Transverse colon (tissue), 4 donors: ENCODE data around the gene RAB9A.

ENCODE experiments used
- POLR2AphosphoS5 ChIP-seq, 3 donors: sonication (generic); formaldehyde crosslinking; IDR thresholded peaks; one replicate each; pipeline ENCODE4 v1.6.1; 2016; ENCODE audit warnings: antibody characterized with exemption in 3 of 3
- TF ChIP-seq, protein P1 (sequence below), 5 experiments: fragments of 200-600 bp in 3 of 5; fragments of 450-650 bp in 2 of 5; sonication (generic) in 3 of 5; IDR thresholded peaks; 1 replicate in 2 of 5; 2 replicates in 3 of 5; pipeline ENCODE4 v1.5.1; 2016 to 2017; ENCODE audit warnings: antibody characterized with exemption in 5 of 5, inconsistent platforms in 3 of 5, mild to moderate bottlenecking in 2 of 5, moderate library complexity in 1 of 5

DNA sequence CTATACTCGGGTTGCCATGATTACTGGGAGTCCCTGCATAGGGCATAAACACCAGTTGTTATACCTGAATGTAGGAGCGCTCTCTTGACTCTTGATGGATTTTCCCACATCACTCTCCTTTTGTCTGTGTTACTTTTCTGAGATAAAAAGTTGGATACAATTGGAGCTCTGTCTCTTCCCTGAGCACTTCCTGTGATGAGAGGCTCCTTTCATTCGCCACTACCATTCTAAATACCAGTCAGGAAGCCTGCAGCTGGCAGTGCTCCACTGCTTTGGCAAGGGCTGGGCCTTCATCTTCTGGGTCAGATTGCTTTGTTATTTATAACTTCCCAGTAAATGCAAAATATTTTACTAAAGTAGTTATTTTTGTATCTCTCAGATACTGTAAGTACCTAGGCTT is 22.1 kb upstream of the RAB9A start:
- TF ChIP-seq, protein P1, sequence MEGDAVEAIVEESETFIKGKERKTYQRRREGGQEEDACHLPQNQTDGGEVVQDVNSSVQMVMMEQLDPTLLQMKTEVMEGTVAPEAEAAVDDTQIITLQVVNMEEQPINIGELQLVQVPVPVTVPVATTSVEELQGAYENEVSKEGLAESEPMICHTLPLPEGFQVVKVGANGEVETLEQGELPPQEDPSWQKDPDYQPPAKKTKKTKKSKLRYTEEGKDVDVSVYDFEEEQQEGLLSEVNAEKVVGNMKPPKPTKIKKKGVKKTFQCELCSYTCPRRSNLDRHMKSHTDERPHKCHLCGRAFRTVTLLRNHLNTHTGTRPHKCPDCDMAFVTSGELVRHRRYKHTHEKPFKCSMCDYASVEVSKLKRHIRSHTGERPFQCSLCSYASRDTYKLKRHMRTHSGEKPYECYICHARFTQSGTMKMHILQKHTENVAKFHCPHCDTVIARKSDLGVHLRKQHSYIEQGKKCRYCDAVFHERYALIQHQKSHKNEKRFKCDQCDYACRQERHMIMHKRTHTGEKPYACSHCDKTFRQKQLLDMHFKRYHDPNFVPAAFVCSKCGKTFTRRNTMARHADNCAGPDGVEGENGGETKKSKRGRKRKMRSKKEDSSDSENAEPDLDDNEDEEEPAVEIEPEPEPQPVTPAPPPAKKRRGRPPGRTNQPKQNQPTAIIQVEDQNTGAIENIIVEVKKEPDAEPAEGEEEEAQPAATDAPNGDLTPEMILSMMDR (IDR thresholded peaks at IDR 0.05) = no peak
- no peak for TF ChIP-seq POLR2AphosphoS5 (IDR thresholded peaks at IDR 0.05)
